Stomach (tissue), 4 donors: ENCODE measurements around the gene HTR2A.

ENCODE experiments used
- EP300 ChIP-seq: sonication (generic); formaldehyde crosslinking; IDR thresholded peaks from one replicate; pipeline ENCODE4 v1.6.1; 2017; ENCODE audit warnings: antibody characterized with exemption
- POLR2A ChIP-seq, 4 donors: fragments of 450-650 bp; IDR thresholded peaks; one replicate each; pipeline ENCODE4 v1.6.1; 2016; ENCODE audit warnings: antibody characterized with exemption in 4 of 4, control low read depth in 2 of 4, mild to moderate bottlenecking in 1 of 4, moderate library complexity in 1 of 4
- POLR2AphosphoS5 ChIP-seq, 3 donors: sonication (generic); formaldehyde crosslinking; IDR thresholded peaks; one replicate each; pipeline ENCODE4 v1.6.1; 2016; ENCODE audit warnings: antibody characterized with exemption in 3 of 3
- TF ChIP-seq, protein P1 (sequence below), 7 experiments: fragments of 450-650 bp in 4 of 7; fragments of 200-600 bp in 3 of 7; sonication (generic) in 3 of 7; IDR thresholded peaks; one replicate each; pipeline ENCODE4 v1.5.1; 2016 to 2019; ENCODE audit warnings: antibody characterized with exemption in 7 of 7, control low read depth in 2 of 7, mild to moderate bottlenecking in 1 of 7

DNA sequence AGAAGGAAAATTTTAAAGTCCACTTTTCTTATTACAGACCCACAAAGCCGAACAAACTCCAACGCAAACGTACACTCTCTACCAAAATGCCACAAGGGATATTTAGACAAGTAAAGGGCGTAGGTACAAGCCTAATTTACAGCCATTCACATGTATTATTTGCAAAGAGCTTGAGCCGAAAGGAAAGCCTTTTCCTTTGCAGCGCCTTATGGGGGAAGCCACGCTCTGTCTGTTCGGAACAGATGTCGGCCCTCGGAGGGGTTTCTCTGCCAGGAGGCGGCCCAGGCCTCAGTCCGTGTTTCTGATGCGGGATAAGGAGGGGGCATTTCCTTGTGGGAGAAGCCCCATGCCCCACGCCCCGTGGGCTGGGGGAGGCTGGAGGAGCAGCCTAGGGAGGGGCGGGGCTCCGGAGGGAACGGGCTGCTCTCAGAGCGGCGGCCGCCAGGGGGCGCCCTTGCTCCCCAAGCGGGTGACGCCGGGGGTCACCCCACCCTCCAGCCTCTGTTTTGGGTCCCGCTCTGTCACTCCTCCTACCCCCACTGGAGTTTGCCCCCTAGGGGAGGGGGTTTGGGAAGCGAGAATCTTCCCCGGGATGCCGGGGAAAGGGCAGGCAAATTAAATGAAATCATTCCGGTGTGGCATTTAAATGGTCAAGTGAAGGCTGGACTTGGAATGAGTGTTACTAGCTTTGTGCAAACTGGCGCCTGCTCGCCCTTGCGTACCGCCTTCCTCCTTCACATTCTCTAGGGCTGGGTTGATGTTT, 2.9 kb downstream of the HTR2A start:
- TF ChIP-seq EP300 (no peak), POLR2AphosphoS5 (IDR thresholded peaks at IDR 0.05) (no peak), POLR2A (IDR thresholded peaks at IDR 0.05) (no peak)
- TF ChIP-seq, protein P1, sequence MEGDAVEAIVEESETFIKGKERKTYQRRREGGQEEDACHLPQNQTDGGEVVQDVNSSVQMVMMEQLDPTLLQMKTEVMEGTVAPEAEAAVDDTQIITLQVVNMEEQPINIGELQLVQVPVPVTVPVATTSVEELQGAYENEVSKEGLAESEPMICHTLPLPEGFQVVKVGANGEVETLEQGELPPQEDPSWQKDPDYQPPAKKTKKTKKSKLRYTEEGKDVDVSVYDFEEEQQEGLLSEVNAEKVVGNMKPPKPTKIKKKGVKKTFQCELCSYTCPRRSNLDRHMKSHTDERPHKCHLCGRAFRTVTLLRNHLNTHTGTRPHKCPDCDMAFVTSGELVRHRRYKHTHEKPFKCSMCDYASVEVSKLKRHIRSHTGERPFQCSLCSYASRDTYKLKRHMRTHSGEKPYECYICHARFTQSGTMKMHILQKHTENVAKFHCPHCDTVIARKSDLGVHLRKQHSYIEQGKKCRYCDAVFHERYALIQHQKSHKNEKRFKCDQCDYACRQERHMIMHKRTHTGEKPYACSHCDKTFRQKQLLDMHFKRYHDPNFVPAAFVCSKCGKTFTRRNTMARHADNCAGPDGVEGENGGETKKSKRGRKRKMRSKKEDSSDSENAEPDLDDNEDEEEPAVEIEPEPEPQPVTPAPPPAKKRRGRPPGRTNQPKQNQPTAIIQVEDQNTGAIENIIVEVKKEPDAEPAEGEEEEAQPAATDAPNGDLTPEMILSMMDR (IDR thresholded peaks at IDR 0.05), result peak in 5 of 7 experiments; percentile 62 to 97 (median 90)
